SH-SY5Y (cell line): ENCODE measurements around the gene ASPM.

Experiments used
- GATA2 ChIP-seq: IDR thresholded peaks from 2 replicates; pipeline ENCODE4 v1.6.1; 2011; ENCODE audit warnings: mild to moderate bottlenecking, low read depth, low read length
- GATA3 ChIP-seq: IDR thresholded peaks from 2 replicates; pipeline ENCODE4 v1.6.1; 2011; ENCODE audit warnings: low read depth, mild to moderate bottlenecking, low read length, moderate library complexity

DNA sequence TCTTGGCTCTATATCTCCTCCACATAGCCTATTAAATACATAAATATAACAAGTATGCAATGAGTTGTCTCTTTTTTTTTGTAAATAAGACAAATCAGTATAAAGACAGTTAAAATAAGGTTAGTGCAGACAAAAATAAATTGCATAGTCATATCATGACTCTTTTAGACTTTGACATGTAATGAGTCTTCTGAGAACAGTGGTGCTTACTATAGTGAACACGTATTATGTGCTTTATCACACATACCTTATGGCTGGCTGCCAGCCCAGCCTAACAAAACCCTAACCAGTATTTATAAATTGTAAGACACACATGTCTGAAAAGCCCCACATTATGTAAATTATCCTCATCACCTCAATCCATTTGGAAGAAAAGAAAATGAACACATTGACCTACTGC, 50.3 kb downstream of the ASPM start:
- TF ChIP-seq GATA2 (no peak), GATA3 (no peak)
